ENCODE measurements around the gene GRIP2.

The GRIP2 gene

GRCh38 chr3:14539742-14540491, at the start of gene GRIP2:
Gene GRIP2, minus strand, starts transcription at chr3:14540342. Its CDS starts 34 bp downstream, at chr3:14540308.
- DNase-seq (ENCODE audit: low read depth in 2 of 3, low spot score in 2 of 3): no peak

GRCh38 chr3:14588425-14589112, 48.4 kb upstream of the GRIP2 start:
- DNase-seq (ENCODE audit: low read depth in 2 of 3, low spot score in 2 of 3): no peak

- DNase-seq (ENCODE audit: low read depth in 2 of 3, low spot score in 2 of 3): no peak
Measured at GRCh38 chr3:14587740-14588360, 47.7 kb upstream of the GRIP2 start.

- DNase-seq (ENCODE audit: low read depth in 2 of 3, low spot score in 2 of 3): no peak
Measured at GRCh38 chr3:14586611-14587010, 46.5 kb upstream of the GRIP2 start.

GRCh38 chr3:14583548-14584091, 43.5 kb upstream of the GRIP2 start:
- no peak for DNase-seq (ENCODE audit: low read depth in 2 of 3, low spot score in 2 of 3)

GRCh38 chr3:14582045-14582410, 41.9 kb upstream of the GRIP2 start:
- no peak for DNase-seq (ENCODE audit: low read depth in 2 of 3, low spot score in 2 of 3)

- no peak for DNase-seq (ENCODE audit: low read depth in 2 of 3, low spot score in 2 of 3)
Measured at GRCh38 chr3:14581334-14582044, 41.3 kb upstream of the GRIP2 start.

- no peak for DNase-seq (ENCODE audit: low read depth in 2 of 3, low spot score in 2 of 3)
Measured at GRCh38 chr3:14577897-14578296, 37.8 kb upstream of the GRIP2 start.

GRCh38 chr3:14576163-14576562, 36.0 kb upstream of the GRIP2 start:
- DNase-seq (ENCODE audit: low read depth in 2 of 3, low spot score in 2 of 3): no peak

GRCh38 chr3:14574183-14574582, 34.0 kb upstream of the GRIP2 start:
- no peak for DNase-seq (ENCODE audit: low read depth in 2 of 3, low spot score in 2 of 3)

- DNase-seq (ENCODE audit: low read depth in 2 of 3, low spot score in 2 of 3): no peak
Measured at GRCh38 chr3:14573706-14574105, 33.6 kb upstream of the GRIP2 start.

- no peak for DNase-seq (ENCODE audit: low read depth in 2 of 3, low spot score in 2 of 3)
Measured at GRCh38 chr3:14570864-14571263, 30.7 kb upstream of the GRIP2 start.

- no peak for DNase-seq (ENCODE audit: low read depth in 2 of 3, low spot score in 2 of 3)
Measured at GRCh38 chr3:14570089-14570488, 29.9 kb upstream of the GRIP2 start.

GRCh38 chr3:14569474-14570000, 29.4 kb upstream of the GRIP2 start:
- DNase-seq (ENCODE audit: low read depth in 2 of 3, low spot score in 2 of 3): no peak

- DNase-seq (ENCODE audit: low read depth in 2 of 3, low spot score in 2 of 3): no peak
Measured at GRCh38 chr3:14568269-14568668, 28.1 kb upstream of the GRIP2 start.

- no peak for DNase-seq (ENCODE audit: low read depth in 2 of 3, low spot score in 2 of 3)
Measured at GRCh38 chr3:14566812-14567211, 26.7 kb upstream of the GRIP2 start.

GRCh38 chr3:14565868-14566588, 25.9 kb upstream of the GRIP2 start:
- DNase-seq (ENCODE audit: low read depth in 2 of 3, low spot score in 2 of 3): no peak

- no peak for DNase-seq (ENCODE audit: low read depth in 2 of 3, low spot score in 2 of 3)
Measured at GRCh38 chr3:14564741-14565140, 24.6 kb upstream of the GRIP2 start.

- DNase-seq (ENCODE audit: low read depth in 2 of 3, low spot score in 2 of 3): no peak
Measured at GRCh38 chr3:14563946-14564539, 23.9 kb upstream of the GRIP2 start.

Data from activated CD8-positive, alpha-beta memory T cell treated with anti-CD3 and anti-CD28 coated beads for 48 hours (primary cell).